ENCODE measurements around the gene DNAJC3.
"Not testable (repeated sequence)": the region's sequence is repeated elsewhere in the genome, so short reads cannot be mapped to it uniquely, and the experiment has no call there.

Gene DNAJC3

GRCh38 chr13:95771905-95772304 is 95.0 kb downstream of the DNAJC3 start:
- no peak for DNase-seq

DNA sequence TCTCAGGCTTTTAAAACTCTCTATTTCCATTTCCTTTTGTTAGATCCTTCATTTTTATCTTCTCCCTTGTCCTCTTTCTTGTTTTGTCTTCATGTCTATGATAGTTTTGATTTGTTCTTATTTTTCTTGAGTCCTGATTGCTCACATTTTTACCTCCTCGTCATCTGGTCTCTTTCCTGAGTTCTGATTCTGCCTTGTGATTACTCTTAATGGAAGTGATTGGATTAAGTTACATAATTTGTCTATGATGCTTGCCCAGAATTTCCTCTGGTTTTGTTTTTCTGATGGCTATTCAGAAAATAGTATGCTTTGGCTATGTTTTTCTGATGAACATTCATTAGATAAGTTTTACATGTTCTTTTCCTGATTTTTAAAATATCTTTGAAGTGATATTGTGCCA is 102.6 kb downstream of the DNAJC3 start:
- DNase-seq: no peak

DNA sequence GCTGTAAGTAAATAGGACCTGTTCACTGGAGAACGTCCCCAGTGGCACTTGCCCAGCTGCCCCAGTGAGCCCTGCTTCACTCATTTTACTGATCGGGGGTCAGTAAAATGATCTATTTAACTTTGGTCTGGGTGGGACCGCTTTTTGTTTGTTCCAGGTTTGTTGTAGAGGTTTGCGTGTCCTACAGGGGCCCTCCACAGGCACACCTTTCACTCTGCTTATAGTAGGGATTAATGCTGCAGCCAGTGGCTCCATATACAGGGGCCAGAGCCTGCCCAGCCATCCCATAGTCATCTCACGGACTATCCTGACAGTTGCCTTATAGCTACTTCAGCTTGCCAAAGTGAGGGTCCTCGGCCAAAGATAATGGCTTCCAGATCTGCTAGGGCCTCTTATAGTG is 104.1 kb downstream of the DNAJC3 start:
- no peak for DNase-seq

GRCh38 chr13:95781940-95782339 is 105.0 kb downstream of the DNAJC3 start:
- DNase-seq: not testable (repeated sequence)

DNA sequence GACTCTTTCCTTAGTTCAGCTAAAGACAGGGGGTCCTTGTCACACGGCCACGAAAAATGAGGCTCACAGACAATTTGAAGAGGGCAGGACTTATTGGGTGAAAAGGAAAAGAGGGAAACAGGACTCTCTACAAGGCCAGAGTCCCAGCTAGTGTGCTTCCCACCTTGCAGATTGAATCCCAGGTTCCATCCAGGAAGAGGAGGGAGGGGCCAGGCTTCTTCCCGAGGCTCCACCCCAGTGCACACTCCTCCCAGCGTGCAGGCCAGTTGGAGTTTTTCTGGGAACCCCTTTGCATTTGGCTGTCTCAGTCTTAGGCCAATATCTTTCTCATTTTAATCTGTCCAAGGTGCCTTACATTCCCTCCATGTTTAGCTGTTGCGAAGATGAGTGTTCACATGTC is 106.8 kb downstream of the DNAJC3 start:
- DNase-seq: no peak

DNA sequence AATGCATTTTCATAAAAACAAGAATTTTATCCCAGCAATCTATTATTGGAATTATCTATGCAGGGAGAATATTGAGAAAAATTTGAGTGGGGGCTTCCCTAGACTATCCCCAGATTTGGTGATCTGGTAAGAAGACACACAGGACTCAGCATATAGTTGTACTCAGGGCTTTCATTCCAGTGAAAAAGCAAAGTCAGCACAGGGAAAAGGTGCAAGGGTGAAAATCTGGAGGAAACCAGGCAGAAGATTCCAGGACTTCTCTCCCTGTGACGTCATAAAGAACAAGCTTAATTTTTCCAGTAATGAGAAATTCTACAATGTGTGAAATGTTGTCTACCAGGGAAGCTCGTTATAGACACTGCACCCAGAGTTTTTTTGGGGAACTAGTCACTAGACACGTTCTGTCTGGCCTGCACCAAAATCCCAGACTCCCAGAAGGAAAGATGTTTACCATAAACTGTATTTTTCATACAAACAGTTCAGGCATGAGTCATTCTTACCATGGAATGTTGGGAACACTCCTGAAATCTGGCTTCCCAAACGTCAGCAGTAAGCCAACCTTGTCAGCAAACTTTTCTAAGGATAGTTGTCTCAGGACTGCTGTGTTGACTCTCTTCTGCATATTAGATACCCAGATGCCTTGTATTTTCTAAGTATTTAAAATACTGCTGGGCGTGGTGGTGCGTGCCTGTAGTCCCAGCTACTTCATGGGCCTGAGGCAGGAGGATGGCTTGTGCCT is 107.4 kb downstream of the DNAJC3 start:
- DNase-seq: no peak

- DNase-seq: no peak
Measured at GRCh38 chr13:95784900-95785290, 108.0 kb downstream of the DNAJC3 start.

- DNase-seq: no peak
Measured at GRCh38 chr13:95787356-95788099, 110.6 kb downstream of the DNAJC3 start.

GRCh38 chr13:95788100-95788463 is 111.1 kb downstream of the DNAJC3 start:
- no peak for DNase-seq

- not testable (repeated sequence) for DNase-seq
Measured at GRCh38 chr13:95789315-95789714, 112.4 kb downstream of the DNAJC3 start.

- DNase-seq: no peak
Measured at GRCh38 chr13:95791084-95791722, 114.3 kb downstream of the DNAJC3 start.

GRCh38 chr13:95793018-95793555 is 116.1 kb downstream of the DNAJC3 start:
- DNase-seq: no peak

- DNase-seq: no peak
Measured at GRCh38 chr13:95793781-95794180, 116.8 kb downstream of the DNAJC3 start.

DNA sequence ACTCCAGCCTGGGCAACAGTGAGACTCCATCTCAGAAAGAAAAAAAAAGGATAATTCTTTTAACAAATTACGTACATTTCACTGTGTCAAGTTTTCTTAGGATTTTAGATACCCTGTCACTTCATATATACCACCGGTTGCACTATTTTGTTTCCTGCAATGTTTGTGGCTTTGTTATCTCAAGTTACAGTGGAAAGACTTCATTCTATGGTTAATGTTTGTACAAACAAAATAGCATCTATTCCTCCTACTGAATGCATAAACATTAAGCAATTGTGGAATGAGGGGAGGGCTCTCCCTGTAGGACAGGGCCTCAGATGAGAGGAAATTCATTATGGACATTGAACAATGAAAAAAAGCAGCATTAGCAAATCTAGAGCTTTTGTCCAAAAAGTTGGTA is 120.1 kb downstream of the DNAJC3 start:
- DNase-seq: no peak

DNA sequence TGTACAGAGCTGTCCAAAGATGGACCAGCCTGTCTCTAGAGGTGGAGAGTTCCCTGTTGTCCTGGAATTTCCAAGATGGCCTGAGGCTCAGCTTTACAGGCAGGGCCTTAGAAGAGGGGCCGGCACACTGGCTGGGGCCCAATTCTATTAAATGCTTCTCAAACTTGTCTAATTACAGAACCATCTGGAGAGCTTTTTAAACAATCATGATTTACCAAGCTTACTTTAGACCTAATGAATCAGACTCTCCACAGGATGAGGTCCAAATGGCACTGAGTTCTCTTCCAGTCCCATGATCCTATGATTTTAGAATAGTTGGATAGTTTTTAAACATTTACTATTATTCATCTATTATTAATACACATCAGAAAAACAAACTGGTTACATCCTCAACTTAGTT is 123.5 kb downstream of the DNAJC3 start:
- no peak for DNase-seq

- DNase-seq: no peak
Measured at GRCh38 chr13:95801825-95802224, 124.9 kb downstream of the DNAJC3 start.

GRCh38 chr13:95805921-95806320 is 129.0 kb downstream of the DNAJC3 start:
- DNase-seq: no peak

DNA sequence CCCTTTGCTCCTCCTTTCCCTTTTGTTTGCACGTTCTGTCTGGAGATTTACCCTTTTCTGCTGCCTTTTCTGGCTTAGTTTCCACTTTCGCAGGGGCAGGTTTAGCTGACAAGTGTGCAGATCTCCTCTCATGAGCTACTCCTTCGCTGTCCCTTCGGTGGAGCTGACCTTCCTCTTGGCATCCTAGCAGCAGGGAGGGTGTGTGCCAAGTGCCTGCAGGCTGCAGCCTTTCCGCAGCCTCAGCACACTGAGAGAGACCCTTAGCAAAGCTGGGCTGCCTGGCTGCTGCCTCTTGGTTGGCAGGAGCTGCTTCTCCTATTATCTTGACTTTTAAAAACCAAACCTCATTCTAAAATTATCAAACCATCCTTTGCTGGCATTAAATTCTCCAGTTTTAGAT is 132.5 kb downstream of the DNAJC3 start:
- DNase-seq: no peak

- no peak for DNase-seq
Measured at GRCh38 chr13:95813139-95813538, 136.2 kb downstream of the DNAJC3 start.

DNA sequence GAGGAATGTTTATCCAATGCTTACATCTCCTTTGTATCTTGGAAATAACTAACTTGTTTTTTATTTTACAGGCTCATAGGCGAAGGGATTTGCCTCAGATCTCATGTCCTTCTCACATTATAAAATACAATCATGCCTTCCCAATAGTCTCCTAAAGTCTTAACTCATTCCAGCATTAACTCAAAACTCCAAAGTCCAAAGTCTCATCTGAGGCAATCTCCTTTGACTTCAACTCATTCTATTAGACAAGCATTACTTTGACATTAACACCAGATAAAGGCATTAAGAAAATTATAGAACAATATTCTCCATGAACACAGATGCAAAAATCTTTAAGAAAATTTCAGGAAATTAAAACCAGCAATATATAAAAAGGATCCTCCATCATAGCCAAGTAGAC is 137.6 kb downstream of the DNAJC3 start:
- DNase-seq: no peak

GRCh38 chr13:95822303-95822702 is 145.4 kb downstream of the DNAJC3 start:
- DNase-seq: no peak

GRCh38 chr13:95833126-95833525 is 156.2 kb downstream of the DNAJC3 start:
- no peak for DNase-seq

All from amygdala (tissue), 56 donors.